ENCODE measurements around the gene JAM3.

- TF ChIP-seq CTCF (IDR thresholded peaks at IDR 0.05): no peak
- no peak for TF ChIP-seq EZH2 (IDR thresholded peaks at IDR 0.05; ENCODE audit: borderline replicate concordance, insufficient read depth, low read depth, low read length, poor library complexity, severe bottlenecking)
Observed at GRCh38 chr11:134041349-134041748, 27.5 kb upstream of the JAM3 start.

All from B cell (primary cell).